ENCODE data around the gene ITPRIP.

Gene ITPRIP

DNA sequence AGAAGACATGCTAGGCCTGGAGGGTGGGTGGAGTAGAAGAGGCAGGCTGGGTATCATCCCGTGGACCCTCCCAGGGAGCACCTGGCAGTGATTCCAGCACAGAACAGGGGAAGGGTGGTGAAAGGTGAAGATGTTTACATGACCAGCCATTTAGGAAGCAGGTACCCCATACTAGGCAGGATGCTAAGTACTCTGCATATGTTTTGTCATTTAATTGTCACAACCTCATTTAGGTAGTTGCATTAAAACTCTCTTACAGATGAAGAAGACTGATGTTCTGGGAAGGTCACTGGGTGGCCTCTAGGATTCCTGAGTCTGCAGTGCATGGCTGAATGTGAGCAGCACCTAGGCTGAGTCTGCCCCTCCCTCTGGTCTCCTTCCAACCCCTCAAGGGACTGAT lies 15.2 kb downstream of the ITPRIP start:
- Histone ChIP-seq H3K79me2 (ENCODE audit: insufficient read depth, low read length) (peaks cover 98% of the 10 kb centered on the region), H3K36me3 (ENCODE audit: insufficient read depth, low read length) (peaks cover 5% of the 10 kb centered on the region; the same call in 1 of the 2 replicates), H2AFZ (ENCODE audit: low read depth, low read length) (no peak overlapping the region), H3K4me2 (ENCODE audit: insufficient read depth, low read length) (no peak overlapping the region), H4K20me1 (ENCODE audit: insufficient read depth, low read length) (peaks cover 96% of the 10 kb centered on the region), H3K4me3 (ENCODE audit: low read depth in 1 of 2, low read length in 2 of 2) (no peak overlapping the region), H3K4me1 (ENCODE audit: insufficient read depth, low read length) (peaks cover 5% of the 10 kb centered on the region), H3K9ac (ENCODE audit: low read depth, low read length) (no peak overlapping the region), H3K27ac (ENCODE audit: low read length) (no peak overlapping the region), H3K9me3 (ENCODE audit: insufficient read depth, low read length, severe bottlenecking) (no peaks in the 10 kb centered on the region), H3K27me3 (ENCODE audit: insufficient read depth, low read length, poor library complexity) (no peaks in the 10 kb centered on the region)
- DNase-seq (no peak), ATAC-seq (ENCODE audit: insufficient read depth, low read depth) (no peak)
- TF ChIP-seq CTCF (IDR thresholded peaks at IDR 0.05; ENCODE audit: borderline replicate concordance, extremely low read depth, low read length, poor library complexity, severe bottlenecking) = no peak
- TF ChIP-seq EZH2 (IDR thresholded peaks at IDR 0.05; ENCODE audit: borderline replicate concordance, low read depth, low read length, severe bottlenecking) = no peak

DNA sequence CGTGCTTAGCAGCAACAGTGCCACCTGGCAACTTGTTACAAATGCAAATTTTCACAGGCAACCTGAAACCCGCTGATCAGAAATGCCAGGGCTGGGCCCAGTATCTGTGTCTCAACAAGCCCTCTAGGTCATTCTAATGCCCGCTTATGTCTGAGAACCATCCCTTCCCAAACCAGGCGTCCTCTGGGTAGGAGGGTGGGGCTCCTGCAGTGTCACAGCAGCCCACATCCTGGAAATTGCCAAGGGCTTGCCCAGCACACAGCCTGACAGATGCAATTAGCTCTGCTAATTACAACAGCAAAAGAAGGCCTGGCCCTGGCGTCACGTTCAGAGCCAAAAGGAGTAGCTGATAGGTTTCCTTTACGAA lies 15.9 kb downstream of the ITPRIP start:
- H3K4me1 ChIP-seq (ENCODE audit: insufficient read depth, low read length) = no peaks in the 10 kb centered on the region
- no peak for DNase-seq
- H3K4me3 ChIP-seq (ENCODE audit: low read depth in 1 of 2, low read length in 2 of 2) = no peak overlapping the region

GRCh38 chr10:104321725-104322415 lies 16.4 kb downstream of the ITPRIP start:
- Histone ChIP-seq H3K4me2 (ENCODE audit: insufficient read depth, low read length) (no peak overlapping the region), H2AFZ (ENCODE audit: low read depth, low read length) (no peak overlapping the region), H3K27ac (ENCODE audit: low read length) (no peak overlapping the region), H3K9me3 (ENCODE audit: insufficient read depth, low read length, severe bottlenecking) (no peaks in the 10 kb centered on the region), H3K4me3 (ENCODE audit: low read depth in 1 of 2, low read length in 2 of 2) (no peak overlapping the region), H3K36me3 (ENCODE audit: insufficient read depth, low read length) (peaks cover 5% of the 10 kb centered on the region; the same call in 1 of the 2 replicates), H3K79me2 (ENCODE audit: insufficient read depth, low read length) (peaks cover 98% of the 10 kb centered on the region), H3K4me1 (ENCODE audit: insufficient read depth, low read length) (no peaks in the 10 kb centered on the region), H3K9ac (ENCODE audit: low read depth, low read length) (no peak overlapping the region), H4K20me1 (ENCODE audit: insufficient read depth, low read length) (peaks cover 96% of the 10 kb centered on the region), H3K27me3 (ENCODE audit: insufficient read depth, low read length, poor library complexity) (no peaks in the 10 kb centered on the region)
- DNase-seq = no peak
- no peak for TF ChIP-seq EZH2 (IDR thresholded peaks at IDR 0.05; ENCODE audit: borderline replicate concordance, low read depth, low read length, severe bottlenecking)
- TF ChIP-seq CTCF (IDR thresholded peaks at IDR 0.05; ENCODE audit: borderline replicate concordance, extremely low read depth, low read length, poor library complexity, severe bottlenecking) = no peak
- no peak for ATAC-seq (ENCODE audit: insufficient read depth, low read depth)

More for the DNA sequence above, 15.9 kb downstream of the ITPRIP start:
- Histone ChIP-seq H3K36me3 (ENCODE audit: insufficient read depth, low read length) (peaks cover 5% of the 10 kb centered on the region; the same call in 1 of the 2 replicates), H3K27ac (ENCODE audit: low read length) (no peak overlapping the region), H3K27me3 (ENCODE audit: insufficient read depth, low read length, poor library complexity) (no peaks in the 10 kb centered on the region), H3K79me2 (ENCODE audit: insufficient read depth, low read length) (peaks cover 98% of the 10 kb centered on the region), H3K4me2 (ENCODE audit: insufficient read depth, low read length) (no peak overlapping the region), H4K20me1 (ENCODE audit: insufficient read depth, low read length) (peaks cover 96% of the 10 kb centered on the region), H3K9ac (ENCODE audit: low read depth, low read length) (no peak overlapping the region), H3K9me3 (ENCODE audit: insufficient read depth, low read length, severe bottlenecking) (no peaks in the 10 kb centered on the region), H2AFZ (ENCODE audit: low read depth, low read length) (no peak overlapping the region)
- TF ChIP-seq EZH2 (IDR thresholded peaks at IDR 0.05; ENCODE audit: borderline replicate concordance, low read depth, low read length, severe bottlenecking) = no peak
- TF ChIP-seq CTCF (IDR thresholded peaks at IDR 0.05; ENCODE audit: borderline replicate concordance, extremely low read depth, low read length, poor library complexity, severe bottlenecking) = no peak
- no peak for ATAC-seq (ENCODE audit: insufficient read depth, low read depth)

Measured in DND-41 (cell line).